Activated CD4-positive, alpha-beta T cell treated with anti-CD3 and anti-CD28 coated beads, Interleukin-2, Interleukin-4, amounts not matched to agents 100 ng/mL and 50 ng/mL, durations not matched to agents 16 hours and 8 hours (primary cell): ENCODE measurements around the gene TMPRSS6.
"Not testable (repeated sequence)": the region's sequence is repeated elsewhere in the genome, so short reads cannot be mapped to it uniquely, and the experiment has no call there.

Source experiments
- DNase-seq: peaks from one replicate; pipeline ENCODE4 v3.0.0-alpha.2; 2020; ENCODE audit warnings: low spot score

The TMPRSS6 gene

DNA sequence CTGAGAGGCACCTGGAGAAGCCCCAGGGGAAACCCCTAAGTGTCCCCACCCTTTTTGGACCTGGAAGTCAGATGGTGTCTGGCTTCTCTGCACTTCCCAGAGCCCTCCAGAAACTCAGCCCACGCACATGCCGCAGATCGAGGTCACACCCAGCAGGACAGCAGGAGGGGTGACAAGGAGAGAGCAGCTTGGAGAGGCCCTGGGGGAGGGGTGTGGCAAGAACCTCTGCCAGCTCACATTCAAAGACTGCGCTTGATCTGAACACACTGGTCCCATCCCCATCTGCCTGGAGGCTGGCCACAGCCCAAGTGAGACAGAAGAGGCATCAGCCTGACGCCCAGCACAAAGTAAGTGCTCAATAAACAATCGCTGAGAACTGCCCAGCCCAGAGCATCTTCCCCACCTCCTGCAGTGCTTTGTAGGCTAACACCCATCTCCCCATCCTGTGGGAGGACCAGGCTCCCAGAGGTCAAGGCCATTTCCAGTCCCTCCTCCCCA is 21.4 kb downstream of the TMPRSS6 start:
- DNase-seq, result peak; percentile 25

DNA sequence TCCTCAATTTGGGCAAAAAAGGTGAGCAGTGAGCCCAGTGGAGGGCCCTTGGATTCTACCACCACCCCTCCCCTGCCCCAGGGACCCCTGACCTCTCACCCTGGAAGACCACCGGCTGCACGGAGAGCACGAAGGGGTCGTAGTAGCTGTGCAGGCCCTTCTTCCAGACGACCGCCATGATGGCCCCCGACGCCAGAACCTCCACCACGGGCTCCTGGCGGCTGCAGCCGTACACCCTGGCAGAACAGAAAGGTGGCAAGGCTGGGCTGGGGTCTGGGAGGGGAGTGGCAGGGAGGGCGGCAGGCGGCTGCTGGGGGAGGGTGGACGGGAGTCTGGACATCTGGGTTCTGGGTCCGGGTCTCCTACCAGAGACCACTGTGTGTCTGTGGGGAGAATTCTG is 23.3 kb downstream of the TMPRSS6 start:
- no peak for DNase-seq

DNA sequence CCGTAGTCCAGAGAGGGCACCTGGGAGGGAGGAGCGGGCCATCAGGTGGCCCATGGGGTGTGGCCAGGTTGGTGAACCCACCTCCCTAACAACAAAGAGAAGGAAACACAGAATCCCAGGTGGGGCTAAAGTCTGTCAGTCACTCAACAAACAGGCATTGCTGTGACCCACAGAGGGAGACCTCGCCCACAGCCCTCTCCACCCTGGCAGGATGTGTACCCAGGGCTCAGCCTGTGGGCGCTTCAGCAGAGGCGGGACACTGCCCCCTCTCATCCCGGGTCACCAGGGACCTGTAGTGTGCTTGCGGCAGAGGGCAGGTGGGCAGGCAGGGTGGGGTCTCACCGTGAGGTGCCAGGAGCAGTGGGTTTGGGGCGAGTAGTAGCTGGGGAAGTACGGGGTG is 25.1 kb downstream of the TMPRSS6 start:
- no peak for DNase-seq

DNA sequence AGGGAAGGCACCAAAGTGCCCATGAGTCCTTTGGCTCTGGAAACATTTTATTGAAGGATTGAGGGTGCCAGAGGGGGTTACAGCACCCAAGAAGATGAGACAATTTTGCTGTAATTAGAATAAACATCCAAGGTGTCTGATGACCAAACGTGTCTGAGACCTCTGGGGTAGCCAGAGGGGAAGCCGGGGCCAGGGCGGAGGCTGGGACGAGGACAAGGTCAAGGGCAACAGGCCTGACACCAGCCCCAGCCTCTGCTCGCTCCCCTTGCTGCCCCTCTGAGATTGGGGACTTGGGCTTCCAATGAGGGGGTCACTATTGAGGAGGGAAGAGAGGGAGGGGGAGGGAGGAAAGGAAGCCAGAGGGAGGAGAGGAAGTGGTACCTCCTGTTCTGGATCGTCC is 25.6 kb downstream of the TMPRSS6 start:
- no peak for DNase-seq

DNA sequence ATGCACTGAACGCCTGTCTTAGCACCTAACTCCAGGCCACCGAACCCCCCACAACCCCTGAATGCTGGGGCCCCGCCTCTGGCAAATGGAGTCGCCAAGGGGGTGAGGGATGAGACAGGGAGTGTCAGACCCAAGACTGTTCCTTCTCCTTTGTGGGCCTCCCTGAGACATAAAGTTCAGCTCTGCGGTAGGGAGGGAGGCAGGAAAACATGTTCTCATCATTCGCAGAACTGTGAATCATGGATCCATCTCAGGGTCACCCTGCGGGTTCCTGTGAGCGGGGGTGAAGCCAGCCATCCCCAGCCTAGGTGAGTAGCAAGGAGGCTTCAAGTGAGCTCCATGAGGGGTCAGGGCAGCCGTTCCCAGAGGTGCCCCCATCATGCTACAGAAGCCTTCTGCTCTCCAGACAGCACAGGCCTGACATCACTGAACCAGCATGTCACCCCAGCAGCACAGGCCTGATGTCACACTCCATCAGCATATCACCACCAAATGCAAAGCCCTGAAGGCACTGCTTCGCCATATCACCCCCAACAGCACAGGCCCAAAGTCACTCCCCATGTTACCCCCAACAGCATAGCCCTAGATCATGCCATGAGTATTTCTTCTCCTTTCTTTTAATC is 27.2 kb downstream of the TMPRSS6 start:
- peak; percentile 47 for DNase-seq

DNA sequence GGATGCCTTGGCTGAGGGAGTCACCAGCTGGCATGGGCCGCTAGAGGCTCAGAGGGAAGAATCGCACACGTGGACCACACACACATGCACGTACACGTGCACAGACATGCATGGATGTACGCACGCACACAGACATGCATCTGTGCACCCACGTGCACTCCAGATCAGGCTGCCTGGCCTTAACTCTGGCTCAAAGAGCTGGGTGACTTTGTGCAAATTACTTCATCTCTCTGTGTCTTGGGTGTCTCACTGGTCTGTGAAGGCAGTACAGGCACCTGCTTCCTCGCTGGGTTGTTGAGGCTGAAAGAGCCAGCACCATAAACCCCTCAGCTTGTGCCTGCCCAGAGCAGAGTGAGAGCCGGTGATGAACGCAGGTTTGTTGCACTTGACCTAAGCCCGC is 28.7 kb downstream of the TMPRSS6 start:
- no peak for DNase-seq

DNA sequence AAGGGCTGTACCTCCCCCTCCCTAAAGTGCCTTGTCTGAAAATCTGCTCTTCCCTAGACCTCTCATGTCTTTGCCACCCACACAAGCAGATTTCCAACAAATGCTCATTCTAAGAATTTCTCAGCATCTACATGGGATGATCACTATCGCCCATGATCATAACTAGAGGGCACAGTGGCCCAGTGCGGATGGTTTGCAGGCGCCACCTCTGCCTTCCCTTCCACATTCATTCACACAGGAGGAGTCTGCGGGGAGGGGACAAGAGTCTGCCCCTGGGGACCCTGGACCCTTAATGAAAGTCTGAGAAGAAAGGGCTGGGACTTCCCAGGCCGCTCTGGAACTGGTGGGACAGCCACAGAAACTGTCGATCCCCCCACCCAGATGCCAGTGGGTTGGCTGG is 29.1 kb downstream of the TMPRSS6 start:
- peak; percentile 43 for DNase-seq

DNA sequence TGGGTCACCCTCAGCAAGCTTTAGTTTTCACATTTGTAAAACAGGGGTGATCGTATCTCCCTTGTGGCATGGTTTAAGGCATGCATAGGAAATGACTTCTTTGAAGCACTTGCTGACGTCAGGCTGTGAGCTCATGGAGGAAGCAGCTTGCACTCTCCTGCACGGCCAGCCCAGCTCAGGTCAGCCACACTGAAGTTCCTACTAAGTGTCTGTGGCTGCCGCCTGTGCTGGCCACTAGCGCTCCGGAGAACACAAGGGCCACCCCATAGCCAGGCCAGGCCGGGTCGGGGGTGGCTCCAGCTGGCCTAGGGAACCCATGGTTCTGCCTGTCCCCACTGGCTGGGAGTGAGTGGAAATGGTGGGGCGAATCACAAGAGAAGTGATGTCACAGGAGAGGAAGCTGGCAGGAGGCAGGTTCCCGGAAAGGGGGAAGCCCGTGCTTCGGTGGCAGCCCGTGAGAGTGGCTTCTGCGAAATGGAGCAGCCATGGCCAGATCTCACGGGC is 29.8 kb downstream of the TMPRSS6 start:
- DNase-seq, result peak; percentile 89

DNA sequence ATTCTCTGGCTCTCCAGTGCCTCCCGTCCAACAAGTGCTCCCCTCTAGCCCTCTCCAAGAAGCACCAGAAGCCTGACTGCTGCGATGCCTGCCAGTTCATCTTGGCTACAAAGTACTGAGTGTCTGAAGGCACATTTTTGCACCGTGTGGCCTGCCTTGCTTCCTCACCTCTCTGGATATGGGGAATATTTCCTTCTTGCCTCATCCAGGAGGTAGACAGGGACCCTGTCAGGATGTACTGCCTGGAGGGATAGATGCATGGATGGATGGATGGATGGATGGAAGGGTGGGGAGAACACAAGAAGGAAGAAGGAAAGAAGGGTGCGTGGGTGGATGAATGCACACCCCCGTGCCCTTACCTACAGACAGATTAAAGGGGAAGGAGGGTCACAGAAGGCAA is 30.4 kb downstream of the TMPRSS6 start:
- DNase-seq, result no peak

DNA sequence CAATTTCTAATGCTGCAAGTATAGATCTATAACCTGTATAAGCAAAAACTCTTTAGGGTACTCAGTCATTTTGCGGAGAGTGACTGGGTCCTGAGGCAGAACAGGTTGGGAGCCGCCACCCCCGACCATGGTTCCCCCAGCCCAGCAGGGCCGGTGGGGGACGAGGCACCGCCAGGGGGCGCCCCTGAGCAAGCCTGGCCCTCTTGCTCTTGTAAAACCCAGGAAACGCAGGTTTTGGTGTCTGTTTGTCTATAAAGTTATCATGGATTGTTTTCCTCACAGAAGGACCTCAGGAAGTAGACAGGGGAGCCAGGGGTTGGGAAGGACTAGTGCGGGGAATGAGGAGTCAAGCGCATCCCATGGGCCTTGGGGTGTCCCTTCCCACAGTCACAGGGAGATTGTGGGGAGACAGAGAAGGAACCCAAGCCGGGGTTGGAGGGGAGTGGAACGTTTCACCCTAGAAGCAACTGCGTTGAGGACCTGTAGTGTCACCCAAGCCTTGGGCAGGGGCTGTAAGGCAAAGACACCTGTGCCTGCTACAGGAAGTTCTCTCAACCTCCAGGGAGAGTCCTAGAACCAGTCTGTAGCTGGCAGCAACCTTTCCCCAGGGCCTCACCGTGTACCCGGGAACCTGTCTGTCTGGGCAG is 31.6 kb downstream of the TMPRSS6 start:
- DNase-seq, result peak; percentile 89

DNA sequence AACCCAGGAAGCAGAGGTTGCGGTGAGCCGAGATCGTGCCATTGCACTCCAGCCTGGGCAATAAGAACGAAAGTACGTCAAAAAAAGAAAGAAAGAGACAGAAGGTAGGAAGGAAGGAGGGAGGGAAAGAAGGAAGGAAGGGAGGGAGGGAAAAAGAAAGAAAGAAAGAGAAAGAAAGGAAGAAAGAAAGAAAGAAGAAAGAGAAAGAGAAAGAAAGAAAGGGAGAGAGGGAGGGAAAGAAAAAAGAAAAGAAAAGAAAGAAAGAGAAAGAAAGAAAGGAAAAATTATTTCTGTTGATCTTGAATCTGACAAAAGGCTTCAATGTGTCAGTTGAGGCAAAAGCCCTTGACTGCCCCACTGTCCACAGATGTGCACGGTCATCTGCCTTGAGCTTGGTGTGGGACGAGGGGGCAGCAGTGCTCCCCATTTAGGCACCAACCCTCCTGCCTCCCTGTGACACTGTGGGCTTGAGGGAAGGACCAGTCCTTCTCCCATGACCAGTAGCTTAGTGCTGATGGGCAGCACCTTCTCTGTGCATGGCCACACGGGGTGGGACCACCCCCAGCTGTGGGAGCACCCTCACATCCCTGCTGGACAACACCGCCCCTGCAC is 33.6 kb downstream of the TMPRSS6 start:
- DNase-seq, result no peak

DNA sequence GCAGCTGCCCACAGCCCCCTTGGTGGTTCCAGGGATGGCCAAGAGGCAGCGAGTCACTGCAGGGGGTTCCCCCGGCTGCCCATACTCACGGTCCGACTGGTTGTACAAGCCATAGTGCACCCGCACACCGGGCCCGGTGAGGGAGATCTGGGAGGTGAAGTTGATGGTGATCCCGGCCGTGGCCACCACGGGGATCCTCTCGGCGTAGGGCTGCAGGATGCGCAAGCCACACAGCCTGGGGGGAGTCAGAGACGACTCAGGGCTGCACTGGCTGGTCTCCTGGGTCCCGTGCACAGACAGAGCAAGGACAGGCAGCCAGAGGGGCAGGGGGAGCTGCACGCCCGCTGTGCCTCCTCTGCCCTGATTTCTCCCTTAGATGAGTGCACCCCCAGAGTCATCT is 34.5 kb downstream of the TMPRSS6 start:
- no peak for DNase-seq

DNA sequence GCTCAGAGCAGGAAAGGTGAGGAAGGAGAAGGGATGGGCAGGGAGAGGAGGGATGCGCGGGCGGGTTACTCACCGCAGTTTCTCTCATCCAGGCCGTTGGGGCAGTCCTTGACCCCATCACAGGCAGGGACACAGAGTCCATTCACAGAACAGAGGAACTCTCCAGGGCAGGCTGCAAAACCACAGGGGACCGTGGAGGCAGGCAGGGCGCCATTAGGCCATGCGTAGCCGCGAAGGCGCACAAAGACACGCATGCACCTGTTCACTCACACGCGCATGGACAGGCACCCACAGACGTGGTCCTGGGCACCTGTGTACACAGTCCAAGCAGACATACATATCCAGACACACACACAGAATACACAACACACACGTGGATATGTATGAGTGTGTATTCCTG is 35.0 kb downstream of the TMPRSS6 start:
- DNase-seq, result no peak

DNA sequence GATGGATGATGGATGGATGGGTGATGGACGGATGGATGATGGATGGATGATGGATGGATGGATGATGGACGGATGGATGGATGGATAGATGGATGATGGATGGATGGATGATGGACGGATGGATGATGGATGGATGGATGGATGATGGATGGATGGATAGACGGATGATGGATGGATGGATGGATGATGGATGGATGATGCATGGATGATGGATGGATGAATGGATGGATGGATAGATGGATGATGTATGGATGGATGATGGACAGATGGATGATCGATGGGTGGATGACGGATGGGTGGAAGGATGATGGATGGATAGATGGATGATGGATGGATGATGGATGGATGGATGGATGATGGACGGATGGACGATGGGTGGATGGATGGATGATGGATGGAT is 36.8 kb downstream of the TMPRSS6 start:
- DNase-seq, result no peak

DNA sequence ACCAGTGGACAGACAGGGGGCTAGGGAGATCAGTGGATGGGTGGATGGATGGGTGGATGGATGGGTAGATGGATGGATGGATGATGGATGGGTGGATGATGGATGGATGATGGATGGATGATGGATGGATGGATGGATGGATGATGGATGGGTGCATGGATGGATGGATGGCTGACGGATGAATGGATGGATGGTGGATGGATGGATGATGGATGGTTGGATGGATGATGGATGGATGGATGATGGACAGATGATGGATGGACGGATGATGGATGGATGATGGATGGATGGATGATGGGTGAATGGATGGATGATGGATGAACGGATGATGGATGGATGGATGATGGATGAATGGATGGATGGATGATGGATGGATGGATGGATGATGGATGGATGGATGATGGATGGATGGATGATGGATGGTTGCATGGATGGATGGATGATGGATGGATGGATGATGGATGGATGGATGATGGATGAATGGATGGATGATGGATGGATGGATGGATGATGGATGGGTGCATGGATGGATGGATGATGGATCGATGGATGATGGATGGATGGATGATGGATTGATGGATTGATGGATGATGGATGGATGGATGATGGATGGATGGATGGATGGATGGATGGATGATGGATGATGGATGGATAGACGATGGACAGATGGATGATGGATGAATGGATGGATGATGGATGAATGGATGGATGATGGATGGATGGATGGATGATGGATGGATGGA is 37.5 kb downstream of the TMPRSS6 start:
- DNase-seq, result not testable (repeated sequence)

DNA sequence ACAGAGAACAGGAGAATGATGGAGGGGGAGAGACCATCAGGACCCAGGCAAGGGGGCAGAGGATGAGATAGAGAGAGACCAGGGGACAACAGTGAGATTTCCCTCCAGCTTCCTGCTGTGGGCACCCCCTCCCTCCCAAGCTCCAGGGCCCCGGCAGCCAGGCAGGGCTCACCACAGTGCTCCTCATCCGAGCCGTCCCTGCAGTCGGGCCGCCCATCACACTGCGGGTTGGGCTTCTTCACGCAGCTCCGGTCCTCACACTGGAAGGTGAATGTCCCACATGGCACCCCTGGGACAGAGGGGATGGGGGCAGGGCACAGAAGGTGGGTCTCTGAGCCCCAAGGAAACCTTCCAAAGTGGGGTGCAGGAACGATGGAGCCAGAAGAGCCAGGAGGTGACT is 38.8 kb downstream of the TMPRSS6 start:
- no peak for DNase-seq

DNA sequence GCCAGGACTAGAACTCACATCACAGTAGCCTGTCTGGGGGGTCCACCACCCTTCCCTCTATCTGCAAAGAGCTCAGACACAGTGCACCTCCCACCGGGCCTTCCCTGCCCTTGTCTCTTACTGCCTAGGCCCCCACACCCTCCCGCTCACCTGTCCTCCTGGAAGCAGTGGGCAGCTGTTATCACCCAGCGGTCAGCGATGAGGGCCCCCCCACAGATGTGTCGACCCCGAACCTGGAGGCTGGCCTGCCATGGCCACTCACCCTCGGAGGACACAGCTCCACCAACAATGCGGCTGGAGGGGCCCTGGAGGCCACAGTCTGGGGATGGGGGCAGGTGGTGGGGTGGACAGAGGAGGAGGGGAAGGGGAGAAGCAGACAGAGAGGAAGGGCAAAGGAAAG is 39.2 kb downstream of the TMPRSS6 start:
- no peak for DNase-seq

DNA sequence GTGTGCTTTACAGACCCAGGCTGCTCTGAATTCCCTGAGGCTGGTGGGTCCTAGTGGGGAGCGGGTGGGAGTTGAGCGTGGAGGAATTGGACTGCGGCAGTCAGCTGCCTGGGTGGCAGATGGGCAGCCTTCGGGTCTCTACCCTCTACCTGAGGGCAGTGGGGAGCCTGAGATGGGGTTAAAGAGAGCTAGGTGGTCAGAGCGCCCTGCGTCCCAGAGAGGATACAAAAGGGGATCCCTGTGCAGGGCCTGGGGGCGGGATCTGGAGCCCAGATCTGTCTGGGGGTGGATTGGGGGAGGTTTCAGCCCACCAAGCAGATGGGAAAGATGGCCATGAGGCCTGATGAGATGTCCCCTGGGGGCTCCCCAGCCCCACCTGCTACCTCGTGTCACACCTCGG is 39.8 kb downstream of the TMPRSS6 start:
- DNase-seq, result no peak

DNA sequence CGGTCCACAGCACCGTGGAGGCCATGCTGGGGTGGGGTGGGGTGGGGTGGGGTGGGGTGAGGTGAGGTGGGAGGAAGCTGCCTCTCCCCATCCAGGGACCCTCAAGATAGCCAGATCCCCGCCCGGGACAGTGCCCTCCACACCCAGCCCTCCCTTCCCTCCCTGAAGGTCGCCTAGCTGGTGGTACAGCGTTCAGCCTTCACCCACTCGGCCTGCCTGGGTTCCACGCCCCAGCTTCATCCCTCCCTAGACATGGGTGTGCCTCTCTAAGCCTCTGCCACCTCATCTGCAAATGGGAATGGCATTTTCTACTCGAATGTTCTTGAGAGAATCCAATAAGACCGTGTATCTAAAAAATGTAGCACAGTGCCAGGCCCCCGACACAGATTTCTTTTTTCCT is 40.2 kb downstream of the TMPRSS6 start:
- no peak for DNase-seq

DNA sequence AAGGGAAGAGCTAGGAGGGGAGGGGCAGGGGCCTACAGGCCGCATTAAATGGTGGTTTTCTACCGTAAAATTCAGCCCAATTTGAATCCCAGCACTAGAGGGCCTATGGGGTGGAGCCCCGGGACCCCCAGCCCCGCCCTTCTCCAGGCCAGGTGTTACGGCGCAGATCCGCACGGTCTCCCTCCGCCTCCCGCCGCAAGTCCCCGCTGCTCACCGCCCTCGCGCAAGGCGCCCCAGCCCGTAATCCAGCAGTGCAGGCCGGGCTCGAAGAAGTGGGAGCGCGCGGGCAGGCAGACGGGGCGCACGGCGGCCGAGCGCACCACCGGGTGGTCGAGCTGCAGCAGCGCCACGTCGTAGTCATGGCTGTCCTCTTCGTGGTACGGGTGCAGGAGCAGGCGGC is 40.7 kb downstream of the TMPRSS6 start:
- no peak for DNase-seq

DNA sequence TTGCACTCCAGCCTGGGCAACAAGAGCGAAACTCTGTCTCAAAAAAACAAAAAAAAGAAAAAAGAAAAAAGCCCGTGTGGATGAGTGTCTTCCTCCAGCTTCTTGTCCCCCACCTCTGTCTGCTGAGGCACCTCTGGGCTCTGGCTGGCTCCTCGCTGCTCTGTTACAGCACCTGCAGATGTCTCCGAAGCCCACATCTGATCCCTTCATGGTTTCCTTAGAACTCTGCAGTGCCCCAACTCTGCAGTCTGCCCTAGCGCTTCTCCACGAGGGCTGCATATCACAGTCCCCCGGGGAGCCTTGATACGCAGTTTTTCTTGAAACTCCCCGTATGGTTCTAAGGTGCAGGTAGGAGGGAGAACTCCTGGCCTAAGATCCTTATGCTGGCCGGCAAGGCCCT is 42.1 kb downstream of the TMPRSS6 start:
- DNase-seq, result no peak

DNA sequence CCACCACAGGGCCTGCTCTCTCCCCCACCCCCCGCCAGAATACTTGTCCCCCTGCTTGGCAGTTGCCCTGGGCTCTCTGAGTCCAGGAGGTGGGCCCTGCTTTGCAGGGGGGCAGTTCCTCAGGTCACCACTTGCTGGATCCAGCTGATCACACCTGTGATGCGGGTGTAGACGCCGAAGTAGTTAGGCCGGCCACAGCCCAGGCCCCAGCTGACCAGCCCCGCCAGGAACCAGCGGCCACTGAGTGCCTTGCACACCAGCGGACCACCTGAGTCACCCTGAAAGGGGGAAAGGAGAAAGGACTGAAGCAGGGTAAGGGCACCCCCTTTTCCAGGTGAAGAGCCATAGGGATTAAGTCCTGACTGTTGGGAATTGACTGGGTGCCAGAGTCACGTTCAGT is 43.6 kb downstream of the TMPRSS6 start:
- no peak for DNase-seq

DNA sequence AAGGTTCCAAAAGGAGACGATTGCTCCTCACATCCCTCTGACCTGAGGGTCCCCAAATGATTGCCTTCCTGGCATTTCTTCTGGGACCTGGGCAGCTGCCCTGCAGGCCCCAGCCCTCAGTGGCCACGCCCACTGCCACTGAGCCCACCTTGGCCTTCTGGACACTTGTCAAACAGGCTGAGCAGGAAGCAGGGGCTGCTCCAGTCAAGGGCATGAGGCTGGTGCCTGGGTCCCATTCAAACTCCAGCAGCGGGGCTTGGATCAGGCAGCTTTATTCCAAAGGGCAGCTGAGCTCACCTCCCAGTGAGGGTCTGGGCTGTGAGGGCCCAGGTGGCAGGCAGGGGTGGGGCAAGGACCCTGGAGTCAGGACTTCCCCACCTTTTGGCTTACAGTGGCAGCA is 44.3 kb downstream of the TMPRSS6 start:
- no peak for DNase-seq
